H1 (cell line): Measurements from ENCODE around the gene CTPS1. TPM values are rescaled to one million over a fixed set of nuclear protein-coding genes. Genes with fewer than 3 reads are reported as not detected.

ENCODE experiments used
- CTBP2 ChIP-seq: IDR thresholded peaks from 2 replicates; pipeline ENCODE4 v1.7.0; 2011; ENCODE audit warnings: borderline replicate concordance, mild to moderate bottlenecking, moderate library complexity, mixed read lengths, low read length; ENCODE audit not compliant: insufficient read depth, insufficient read length
- GTF2F1 ChIP-seq: IDR thresholded peaks from 2 replicates; pipeline ENCODE4 v1.6.1; 2012; ENCODE audit warnings: low read depth, low read length, improper control_type of control experiment, borderline replicate concordance
- TAF7 ChIP-seq: optimal IDR thresholded peaks from 2 replicates; pipeline ENCODE3; 2011; ENCODE audit warnings: low read depth, mild to moderate bottlenecking, inconsistent platforms, low read length, moderate library complexity, borderline replicate concordance
- TBP ChIP-seq: IDR thresholded peaks from 2 replicates; pipeline ENCODE4 v1.6.1; 2011; ENCODE audit warnings: low read depth, low read length, improper control_type of control experiment
- YY1 ChIP-seq: IDR thresholded peaks from 2 replicates; pipeline ENCODE4 v1.6.1; 2011; ENCODE audit warnings: low read depth, mild to moderate bottlenecking, low read length
- polyA plus RNA-seq, 7 experiments: library from polyadenylated mRNA; depleted of rRNA in 3 of 7; stranded (reverse) in 5 of 7; unstranded in 2 of 7; fragments of >200 nt in 5 of 7; fragments of 200-250 nt in 2 of 7; gene quantifications; 1 replicate in 5 of 7; 2 replicates in 1 of 7; 4 replicates in 1 of 7; pipeline versions ENCODE4 v1.2.1 to v1.2.3, GENCODE V29; 2011 to 2013; ENCODE audit warnings: missing spikeins in 2 of 7, mixed read lengths in 2 of 7
- total RNA-seq: library from RNA; stranded (reverse); fragmentation: NEBNext Ultra II Directional; extraction: Animal tissue kit (Norgen Biotek cat#: 25700); gene quantifications from 2 replicates; pipeline ENCODE4 v1.2.1, GENCODE V29; 2021

CTPS1 gene
- total and polyA plus RNA-seq, 2 of the 8 experiments (the other 6 are each of a cell fraction or from before 2014, with no cell fraction given), result 35.5 to 103 TPM

- TF ChIP-seq TAF7, result no peak
- no peak for TF ChIP-seq TBP
- no peak for TF ChIP-seq YY1
- TF ChIP-seq CTBP2, result no peak
- no peak for TF ChIP-seq GTF2F1
Measured at GRCh38 chr1:41045740-41046139, 66.2 kb downstream of the CTPS1 start (continued).
